Stimulated activated CD4-positive, alpha-beta T cell treated with anti-CD3 and anti-CD28 coated beads, Interleukin-15, amount 100 ng/mL, for 1 hour (primary cell): ENCODE results near the gene PLCD3.
"Not testable (repeated sequence)": the region's sequence is repeated elsewhere in the genome, so short reads cannot be mapped to it uniquely, and the experiment has no call there.

Source experiments
- DNase-seq, 2 donors: peaks; one replicate each; pipeline ENCODE4 v3.0.0-alpha.2; 2020; ENCODE audit warnings: low read depth in 1 of 2, low spot score in 1 of 2

PLCD3 gene

DNA sequence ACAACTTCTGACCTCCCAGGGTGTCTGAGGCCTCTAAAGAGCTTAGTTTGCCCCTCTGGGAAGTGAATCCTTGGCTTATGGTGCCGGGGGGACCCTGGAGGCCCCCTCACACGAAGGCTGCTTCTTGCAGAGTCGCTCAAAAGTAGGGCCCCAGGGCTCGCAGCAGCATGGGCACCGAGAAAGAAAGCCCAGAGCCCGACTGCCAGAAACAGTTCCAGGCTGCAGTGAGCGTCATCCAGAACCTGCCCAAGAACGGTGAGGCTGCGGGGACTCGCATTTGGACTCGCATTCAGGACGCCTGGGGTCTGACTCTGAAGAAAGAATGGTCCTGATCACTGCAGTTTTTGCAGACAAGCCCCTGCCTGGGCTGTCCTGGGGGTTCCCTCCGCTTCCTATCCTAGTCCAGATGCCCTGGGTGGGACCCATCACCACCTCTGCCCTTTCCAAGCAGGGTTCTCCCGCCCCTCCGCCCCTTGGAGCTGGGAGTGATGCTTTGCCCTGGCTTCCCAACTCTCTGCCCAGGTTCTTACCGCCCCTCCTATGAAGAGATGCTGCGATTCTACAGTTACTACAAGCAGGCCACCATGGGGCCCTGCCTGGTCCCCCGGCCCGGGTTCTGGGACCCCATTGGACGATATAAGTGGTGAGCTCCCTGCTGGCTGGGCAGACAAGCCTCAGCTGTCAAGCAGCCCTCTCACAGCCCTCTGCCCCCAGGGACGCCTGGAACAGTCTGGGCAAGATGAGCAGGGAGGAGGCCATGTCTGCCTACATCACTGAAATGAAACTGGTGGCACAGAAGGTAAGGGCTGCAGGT lies 3.9 kb upstream of the PLCD3 start:
- no peak for DNase-seq

DNA sequence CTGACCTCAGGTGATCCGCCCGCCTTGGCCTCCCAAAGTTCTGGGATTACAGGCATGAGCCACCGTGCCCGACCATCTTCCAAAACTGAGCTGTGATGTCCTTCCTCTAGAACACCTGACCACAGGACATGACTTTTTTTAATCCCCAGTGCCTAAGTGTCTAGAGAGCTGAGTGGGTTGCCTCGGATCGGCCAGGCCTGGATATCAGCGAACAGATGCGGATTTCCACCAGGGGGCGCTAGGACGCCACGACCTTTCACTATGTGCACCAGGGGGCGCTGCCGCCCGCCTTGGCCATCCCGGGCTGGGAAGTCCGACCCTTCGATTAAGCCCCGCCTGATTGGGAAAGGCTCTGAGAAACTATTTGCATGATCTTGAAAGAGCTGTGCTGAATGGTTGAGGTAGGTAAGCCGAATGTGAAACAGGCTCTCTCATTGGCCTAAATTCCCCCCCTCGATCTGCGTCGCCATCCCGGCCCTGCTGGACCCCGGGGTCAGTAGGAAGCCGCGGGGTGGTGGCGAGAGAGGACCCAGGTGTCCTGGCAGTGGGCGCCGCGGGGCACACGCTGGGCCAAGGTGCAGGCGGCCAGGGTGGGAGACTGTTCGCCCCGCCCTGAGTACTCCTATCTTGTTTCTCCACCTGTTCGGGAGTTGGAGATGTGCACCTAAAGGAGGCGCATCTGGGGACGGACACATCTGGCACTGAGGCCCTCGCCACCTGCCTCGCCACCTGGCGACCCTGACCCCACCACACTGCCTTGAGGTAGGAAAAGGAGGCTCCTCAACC lies 3.1 kb upstream of the PLCD3 start, which contains the start of gene ACBD4:
ACBD4 (plus strand) TSS at position 496 of the 786 bp plus-strand sequence. CDS start 458 bp downstream, outside the sequence.
- peak; percentile 94 to 96 for DNase-seq

- DNase-seq = peak; percentile 48 to 62
Observed at GRCh38 chr17:45132572-45133463, 503 bp upstream of the PLCD3 start.

- DNase-seq = peak; percentile 22 to 47
Observed at GRCh38 chr17:45131616-45132319, 547 bp downstream of the PLCD3 start.

- no peak for DNase-seq
Observed at GRCh38 chr17:45130681-45131615, 1.4 kb downstream of the PLCD3 start.

GRCh38 chr17:45129940-45130680 lies 2.2 kb downstream of the PLCD3 start:
- DNase-seq = no peak

DNA sequence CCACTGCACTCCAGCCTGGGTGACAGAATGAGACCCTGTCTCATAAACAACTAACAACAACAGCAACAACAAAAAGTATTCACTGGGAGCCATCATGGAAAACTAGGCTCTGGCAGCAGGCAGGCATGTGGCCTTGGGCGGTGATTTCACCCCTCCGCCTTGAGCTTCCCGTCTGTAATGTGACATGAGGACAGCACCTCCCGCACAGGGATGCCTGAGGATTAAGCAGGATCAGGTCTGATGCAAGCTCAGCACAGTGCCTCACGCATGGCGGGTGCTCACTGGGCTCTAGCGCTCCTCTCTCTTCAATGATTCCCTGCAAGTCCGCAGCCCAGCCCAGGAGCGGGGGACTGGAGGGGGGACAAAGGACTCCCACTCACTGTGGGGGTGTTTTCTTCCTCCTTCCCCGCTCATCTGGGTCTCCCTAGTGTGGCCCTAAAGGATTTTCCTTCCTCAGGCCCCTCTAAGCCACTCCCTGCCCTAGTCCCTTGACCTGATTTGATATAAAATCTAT lies 2.8 kb downstream of the PLCD3 start:
- no peak for DNase-seq

GRCh38 chr17:45128989-45129388 lies 3.3 kb downstream of the PLCD3 start:
- DNase-seq = no peak

GRCh38 chr17:45128331-45128730 lies 4.0 kb downstream of the PLCD3 start:
- no peak for DNase-seq

- DNase-seq = no peak
Observed at GRCh38 chr17:45127548-45128300, 4.6 kb downstream of the PLCD3 start.

DNA sequence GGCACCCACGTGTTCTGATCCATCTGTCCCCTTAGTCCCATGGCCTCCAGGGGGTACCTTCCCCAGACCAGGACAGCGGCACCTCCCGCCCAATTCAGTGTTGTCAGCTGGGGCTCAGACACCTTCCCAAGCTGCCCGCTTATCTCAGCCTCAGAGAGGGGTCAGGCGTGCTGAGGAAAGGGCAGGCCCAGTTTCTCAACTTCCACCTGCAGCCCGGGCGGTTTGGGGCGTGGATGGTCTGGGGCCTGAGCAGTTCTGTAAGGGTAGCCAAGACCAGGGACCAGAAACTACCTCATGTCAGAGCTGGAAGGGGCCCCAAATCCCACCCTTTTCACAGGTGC lies 5.1 kb downstream of the PLCD3 start:
- no peak for DNase-seq

DNA sequence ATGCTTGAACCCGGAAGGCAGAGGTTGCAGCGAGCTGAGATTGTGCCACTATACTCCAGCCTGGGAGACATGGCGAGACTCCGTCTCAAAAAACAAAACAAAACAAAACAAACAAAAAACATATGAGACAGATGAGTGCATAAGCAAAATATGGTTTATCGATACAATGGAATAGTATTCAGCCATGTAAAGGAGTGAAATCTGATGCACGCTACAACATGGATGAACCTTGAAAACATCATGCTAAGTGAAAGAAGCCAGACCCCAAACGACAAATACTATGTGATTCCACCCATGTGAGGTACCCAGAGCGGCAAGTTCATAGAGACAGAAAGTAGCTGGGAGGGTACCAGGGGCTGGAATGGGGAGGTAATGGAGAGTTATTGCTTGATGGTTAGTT lies 6.8 kb downstream of the PLCD3 start:
- no peak for DNase-seq

- DNase-seq = not testable (repeated sequence)
Observed at GRCh38 chr17:45124797-45125122, 7.6 kb downstream of the PLCD3 start.

GRCh38 chr17:45123930-45124796 lies 8.2 kb downstream of the PLCD3 start:
- DNase-seq = no peak

DNA sequence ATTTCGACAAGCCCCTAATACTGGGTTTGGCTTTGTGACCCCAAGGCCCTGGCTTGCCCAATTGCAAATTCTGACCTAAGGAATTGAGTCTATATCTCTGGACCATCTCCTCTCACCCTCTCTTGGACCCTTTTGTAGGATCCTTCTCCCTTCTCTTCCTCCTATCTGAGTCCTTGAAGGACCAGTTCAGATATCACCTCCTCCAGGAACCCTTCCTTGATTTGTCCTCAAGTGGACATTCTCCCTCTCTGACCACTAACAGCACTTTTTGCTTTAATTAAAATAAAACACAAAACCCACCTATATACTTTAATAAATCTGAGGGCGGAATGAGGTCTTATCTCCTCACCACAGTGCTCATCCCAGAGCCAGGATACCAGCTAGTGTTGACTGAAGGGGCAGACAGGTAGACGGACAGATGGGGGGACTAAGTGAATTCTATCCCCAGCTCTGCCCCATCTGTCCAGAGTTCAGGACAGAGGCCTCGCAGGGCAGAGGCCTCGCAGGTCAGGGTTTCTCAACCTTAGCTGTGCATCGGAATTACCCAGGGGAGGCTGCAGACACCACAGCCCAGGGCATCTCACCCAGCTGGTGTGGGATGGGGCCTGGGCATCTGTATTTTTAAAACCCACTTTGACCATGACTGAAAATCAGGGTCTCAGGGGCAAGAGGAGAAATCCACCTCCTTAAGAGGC lies 9.1 kb downstream of the PLCD3 start:
- DNase-seq = no peak

DNA sequence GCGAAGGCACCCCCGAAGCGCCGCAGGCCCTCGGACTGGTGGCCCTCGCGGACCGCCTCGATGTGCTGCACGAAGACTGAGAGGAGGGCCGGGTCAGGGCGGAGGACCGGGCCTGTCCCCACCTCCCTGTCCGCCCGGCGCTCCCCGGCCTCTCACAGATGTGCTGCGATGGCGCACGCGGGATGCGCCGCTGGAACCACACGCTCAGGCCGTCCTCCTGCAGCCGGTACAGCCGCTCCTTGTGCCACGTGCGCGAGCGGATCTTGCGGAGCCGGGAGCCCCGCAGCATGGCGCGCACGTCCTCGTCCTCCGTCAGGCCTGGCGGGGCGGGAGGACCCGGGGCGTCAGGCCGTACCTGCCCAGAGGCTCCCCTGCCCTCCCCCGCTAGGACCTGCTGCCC lies 11.3 kb downstream of the PLCD3 start:
- DNase-seq = no peak

GRCh38 chr17:45120558-45120957 lies 11.8 kb downstream of the PLCD3 start:
- DNase-seq = no peak
